WI38 (cell line): ENCODE data around the gene RND1.

Experiments used
- H3K4me3 ChIP-seq: 2 replicates; pipeline ENCODE4 v1.5.1; 2011; ENCODE audit warnings: low read depth, mild to moderate bottlenecking, control low read depth, low read length
- TF ChIP-seq, protein P1 (sequence below): IDR thresholded peaks from 2 replicates; pipeline ENCODE4 v1.5.1; 2012; ENCODE audit warnings: low read depth, mild to moderate bottlenecking, control low read depth, low read length

The RND1 gene

DNA sequence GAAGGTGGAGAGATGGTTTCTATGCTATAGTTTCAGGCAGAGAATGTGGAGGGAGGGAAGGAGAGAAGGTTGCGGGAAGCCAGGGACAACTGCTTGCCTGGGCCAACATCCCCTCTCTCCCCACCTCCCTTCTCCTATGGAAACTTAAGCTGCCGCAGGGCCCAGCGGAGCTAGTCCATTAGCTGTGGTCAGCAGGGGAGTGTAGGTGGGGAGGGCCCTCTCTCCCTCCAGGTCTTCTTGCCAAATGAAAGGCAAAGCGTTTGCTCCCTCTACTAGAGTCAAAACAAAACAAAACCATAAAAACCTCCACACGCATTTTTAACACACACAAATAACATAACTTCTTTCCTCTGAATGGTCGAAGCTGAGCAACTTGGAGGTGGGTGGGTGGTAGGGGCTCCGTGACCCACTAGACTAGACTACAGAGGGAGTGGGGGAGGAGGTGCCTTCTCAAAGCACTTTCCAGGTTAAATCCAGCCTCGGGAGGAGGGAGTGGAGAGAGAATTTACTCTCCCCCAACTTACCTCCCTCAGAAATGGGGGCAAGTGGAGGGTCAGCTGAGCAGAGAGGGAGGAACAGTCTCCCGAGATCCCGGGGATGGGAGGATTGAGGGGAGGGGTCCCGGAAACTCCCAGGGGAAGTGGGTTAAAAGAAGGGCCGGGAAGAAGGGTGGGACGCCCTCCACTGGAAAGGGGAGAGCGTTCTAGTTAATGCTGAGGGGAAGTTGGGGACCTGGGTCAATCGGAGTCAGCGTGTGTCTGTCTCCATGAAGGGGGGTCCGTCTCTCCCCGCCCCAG lies 52.0 kb downstream of the RND1 start:
- peak overlapping the region; percentile 87 for H3K4me3 ChIP-seq
- TF ChIP-seq, protein P1, sequence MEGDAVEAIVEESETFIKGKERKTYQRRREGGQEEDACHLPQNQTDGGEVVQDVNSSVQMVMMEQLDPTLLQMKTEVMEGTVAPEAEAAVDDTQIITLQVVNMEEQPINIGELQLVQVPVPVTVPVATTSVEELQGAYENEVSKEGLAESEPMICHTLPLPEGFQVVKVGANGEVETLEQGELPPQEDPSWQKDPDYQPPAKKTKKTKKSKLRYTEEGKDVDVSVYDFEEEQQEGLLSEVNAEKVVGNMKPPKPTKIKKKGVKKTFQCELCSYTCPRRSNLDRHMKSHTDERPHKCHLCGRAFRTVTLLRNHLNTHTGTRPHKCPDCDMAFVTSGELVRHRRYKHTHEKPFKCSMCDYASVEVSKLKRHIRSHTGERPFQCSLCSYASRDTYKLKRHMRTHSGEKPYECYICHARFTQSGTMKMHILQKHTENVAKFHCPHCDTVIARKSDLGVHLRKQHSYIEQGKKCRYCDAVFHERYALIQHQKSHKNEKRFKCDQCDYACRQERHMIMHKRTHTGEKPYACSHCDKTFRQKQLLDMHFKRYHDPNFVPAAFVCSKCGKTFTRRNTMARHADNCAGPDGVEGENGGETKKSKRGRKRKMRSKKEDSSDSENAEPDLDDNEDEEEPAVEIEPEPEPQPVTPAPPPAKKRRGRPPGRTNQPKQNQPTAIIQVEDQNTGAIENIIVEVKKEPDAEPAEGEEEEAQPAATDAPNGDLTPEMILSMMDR = no peak

DNA sequence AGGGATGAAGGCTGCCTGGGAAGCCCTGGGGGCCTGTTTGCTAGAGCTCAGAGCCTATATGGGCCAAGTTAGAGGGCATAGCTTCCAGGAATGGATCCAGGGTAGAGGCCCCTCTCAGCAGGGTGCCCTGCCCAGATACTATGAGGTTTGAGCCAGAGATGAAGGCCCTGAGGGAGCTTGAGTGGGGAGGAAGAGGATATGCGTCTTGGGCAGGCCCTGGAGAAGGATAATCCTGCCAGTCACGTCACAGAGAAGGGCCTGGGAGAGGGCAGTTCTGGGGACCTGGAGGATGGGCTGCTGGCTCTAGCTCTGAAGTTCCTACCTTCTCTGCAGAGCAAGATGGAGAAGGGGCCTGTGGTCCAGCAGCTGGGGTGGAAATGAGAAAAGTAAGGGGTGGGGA lies 53.3 kb downstream of the RND1 start:
- TF ChIP-seq, protein P1 = no peak
- H3K4me3 ChIP-seq = no peak overlapping the region

DNA sequence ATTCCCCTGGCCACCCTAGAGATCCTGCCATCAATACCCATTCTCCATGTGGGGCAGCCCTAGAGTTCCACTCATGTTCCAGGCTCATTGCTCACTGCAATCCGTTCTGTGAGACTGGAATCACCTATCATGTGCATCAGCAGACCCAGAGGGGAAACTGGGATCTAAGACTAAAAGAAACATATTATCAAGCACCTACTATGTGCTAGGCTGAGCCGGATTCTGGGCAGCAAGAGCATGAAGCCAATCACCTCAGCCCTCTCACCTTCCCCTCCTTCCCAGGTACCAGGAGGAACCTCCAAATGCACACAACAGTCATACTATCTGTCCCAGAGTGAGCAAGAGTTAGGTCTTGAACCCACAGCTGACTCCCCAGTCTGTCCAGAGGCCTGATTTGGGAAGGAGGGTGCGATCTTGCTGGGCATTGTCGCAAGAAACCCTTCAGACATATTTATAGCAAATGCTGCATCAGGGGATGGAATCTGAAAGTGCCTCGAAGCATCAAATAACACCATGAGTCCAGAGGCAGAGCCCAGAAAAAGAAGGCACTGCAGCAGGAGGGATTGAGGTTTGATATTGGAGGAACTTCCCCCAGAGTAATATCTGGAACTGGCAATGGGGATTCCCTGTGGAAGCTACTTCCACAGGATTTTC lies 54.1 kb downstream of the RND1 start:
- TF ChIP-seq, protein P1 = no peak
- peak overlapping the region; percentile 34; the same call in 1 of the 2 replicates for H3K4me3 ChIP-seq

DNA sequence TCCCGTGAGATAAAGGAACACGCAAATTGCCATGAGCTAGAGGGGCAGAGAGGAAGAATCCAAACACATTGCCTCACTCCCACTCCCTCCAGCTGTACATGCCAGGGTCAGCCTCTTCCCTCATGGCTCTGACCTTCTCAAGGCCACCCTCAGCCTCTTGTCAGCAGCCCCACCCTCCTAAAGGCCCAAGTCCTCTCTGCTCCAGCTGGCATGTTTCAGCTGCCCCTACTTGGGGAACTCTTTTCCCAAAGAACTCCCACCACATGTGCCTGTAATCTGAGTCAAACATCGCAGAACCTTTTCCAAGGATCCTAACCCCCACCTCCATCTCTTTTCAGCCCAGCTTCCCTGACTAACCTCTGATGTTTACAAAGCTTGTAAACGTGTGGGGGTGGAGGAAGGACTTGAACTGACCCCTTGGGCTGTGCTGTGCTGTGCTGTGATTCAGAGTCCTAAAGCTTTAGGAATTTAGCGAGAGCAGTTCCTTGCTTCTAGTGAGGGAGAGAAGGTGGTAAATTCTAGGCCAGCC lies 54.7 kb downstream of the RND1 start:
- H3K4me3 ChIP-seq = peak overlapping the region; percentile 8; the same call in 1 of the 2 replicates

DNA sequence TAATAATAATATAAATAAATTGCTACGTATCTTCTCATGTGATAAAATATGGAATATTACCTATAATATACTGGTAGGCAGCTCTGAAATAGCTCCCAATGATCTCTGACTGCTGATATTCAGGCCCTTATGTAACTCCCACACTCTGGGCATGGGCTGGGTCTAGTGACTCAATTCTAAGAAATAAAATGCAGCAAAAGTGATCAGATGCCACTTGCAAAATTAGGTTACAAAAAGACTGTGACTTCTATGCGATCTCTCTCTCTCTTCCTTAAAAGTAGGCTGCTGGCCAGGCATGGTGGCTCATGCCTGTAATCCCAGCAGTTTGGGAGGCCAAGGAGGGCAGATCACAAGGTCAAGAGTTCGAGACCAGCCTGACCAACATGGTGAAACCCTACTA lies 57.7 kb downstream of the RND1 start:
- TF ChIP-seq, protein P1 = no peak
- no peak overlapping the region for H3K4me3 ChIP-seq

More for the DNA sequence above, 54.7 kb downstream of the RND1 start:
- TF ChIP-seq, protein P1 = no peak
